ENCODE results near the gene CHCHD6.

CHCHD6 gene

GRCh38 chr3:126668450-126669401, 35.3 kb upstream of the CHCHD6 start:
- no peak for DNase-seq

GRCh38 chr3:126671521-126671920, 32.5 kb upstream of the CHCHD6 start:
- no peak for DNase-seq

GRCh38 chr3:126672340-126672739, 31.7 kb upstream of the CHCHD6 start:
- DNase-seq, result no peak

GRCh38 chr3:126672741-126673140, 31.3 kb upstream of the CHCHD6 start:
- no peak for DNase-seq

GRCh38 chr3:126676919-126677705, 26.9 kb upstream of the CHCHD6 start:
- no peak for DNase-seq

- DNase-seq, result peak; percentile 68
These were observed 26.1 kb upstream of the CHCHD6 start for GRCh38 chr3:126677862-126678503.

- peak; percentile 61 for DNase-seq
These were observed 25.2 kb upstream of the CHCHD6 start for GRCh38 chr3:126678693-126679317.

- peak; percentile 95 for DNase-seq
These were observed 24.7 kb upstream of the CHCHD6 start for GRCh38 chr3:126679318-126679751.

GRCh38 chr3:126679831-126680666, 24.0 kb upstream of the CHCHD6 start:
- peak; percentile 43 for DNase-seq

GRCh38 chr3:126680667-126681055, 23.4 kb upstream of the CHCHD6 start:
- peak; percentile 28 for DNase-seq

GRCh38 chr3:126682009-126682408, 22.0 kb upstream of the CHCHD6 start:
- DNase-seq, result no peak

GRCh38 chr3:126683069-126683468, 21.0 kb upstream of the CHCHD6 start:
- DNase-seq, result no peak

GRCh38 chr3:126684218-126684751, 19.8 kb upstream of the CHCHD6 start:
- DNase-seq, result peak; percentile 81

GRCh38 chr3:126685021-126685420, 19.0 kb upstream of the CHCHD6 start:
- no peak for DNase-seq

GRCh38 chr3:126685493-126685892, 18.5 kb upstream of the CHCHD6 start:
- DNase-seq, result peak; percentile 49

GRCh38 chr3:126691765-126692164, 12.3 kb upstream of the CHCHD6 start:
- DNase-seq, result no peak

GRCh38 chr3:126692858-126693257, 11.2 kb upstream of the CHCHD6 start:
- no peak for DNase-seq

- no peak for DNase-seq
These were observed 10.1 kb upstream of the CHCHD6 start for GRCh38 chr3:126693921-126694320.

GRCh38 chr3:126696701-126697267, 7.3 kb upstream of the CHCHD6 start:
- no peak for DNase-seq

- no peak for DNase-seq
These were observed 5.0 kb upstream of the CHCHD6 start for GRCh38 chr3:126699011-126699410.
